ENCODE results near the gene ONECUT3.
"Not testable (repeated sequence)": the region's sequence is repeated elsewhere in the genome, so short reads cannot be mapped to it uniquely, and the experiment has no call there.

ONECUT3 gene

GRCh38 chr19:1794424-1795172 is 41.3 kb downstream of the ONECUT3 start:
- Histone ChIP-seq H3K9ac (ENCODE audit: low read depth, low read length) (no peak overlapping the region), H3K36me3 (ENCODE audit: control insufficient read depth, insufficient read depth, low read length) (no peaks in the 10 kb centered on the region), H3K4me3 (ENCODE audit: low read depth, low read length) (no peak overlapping the region), H3K9me3 (ENCODE audit: control insufficient read depth, insufficient read depth, low read length) (no peaks in the 10 kb centered on the region), H3K27me3 (ENCODE audit: control insufficient read depth, insufficient read depth, low read length) (no peaks in the 10 kb centered on the region), H3K4me1 (ENCODE audit: control insufficient read depth, insufficient read depth, low read length) (peaks cover 3% of the 10 kb centered on the region)

DNA sequence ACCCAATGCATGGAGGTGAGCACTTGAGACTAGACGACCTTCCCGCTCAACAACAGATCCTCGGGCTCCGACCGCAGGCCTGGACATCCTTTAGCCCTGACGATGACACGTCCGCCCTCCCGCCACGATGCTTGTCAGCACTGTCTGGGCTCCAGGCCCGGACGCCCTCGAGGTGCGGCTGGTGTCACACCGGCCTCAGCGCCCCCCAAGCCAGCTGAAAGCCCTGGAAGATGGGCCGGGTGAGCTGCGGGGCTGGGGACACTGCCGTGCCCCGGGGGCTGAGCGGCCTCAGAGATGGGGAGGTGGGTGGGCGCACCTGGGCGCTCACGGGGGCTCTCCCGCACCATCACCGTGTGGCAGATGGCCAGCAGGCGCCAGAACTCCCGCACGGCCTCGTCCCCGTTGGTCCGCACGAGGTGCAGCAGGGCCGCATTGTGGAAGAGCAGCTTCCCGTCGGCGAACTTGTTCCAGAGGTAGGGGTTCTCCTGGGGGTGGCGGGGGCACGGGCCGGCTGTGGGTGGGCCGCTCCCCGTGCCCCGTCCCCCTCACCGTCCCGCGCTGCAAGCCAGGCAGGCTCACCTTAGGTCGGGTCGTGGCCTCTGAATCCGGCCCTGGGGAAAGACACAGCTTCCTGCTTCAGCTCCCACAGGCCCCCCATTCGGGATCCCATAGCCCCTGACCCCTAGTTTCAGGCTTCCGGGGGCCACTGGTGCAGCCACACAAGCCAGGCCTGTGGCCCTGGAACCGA is 43.3 kb downstream of the ONECUT3 start:
- no peaks in the 10 kb centered on the region for H3K27me3 ChIP-seq (ENCODE audit: control insufficient read depth, insufficient read depth, low read length)
- H3K36me3 ChIP-seq (ENCODE audit: control insufficient read depth, insufficient read depth, low read length): no peaks in the 10 kb centered on the region
- H3K4me1 ChIP-seq (ENCODE audit: control insufficient read depth, insufficient read depth, low read length): peaks cover 3% of the 10 kb centered on the region
- H3K9me3 ChIP-seq (ENCODE audit: control insufficient read depth, insufficient read depth, low read length): no peaks in the 10 kb centered on the region
- H3K9ac ChIP-seq (ENCODE audit: low read depth, low read length): no peak overlapping the region
- no peak overlapping the region for H3K4me3 ChIP-seq (ENCODE audit: low read depth, low read length)

DNA sequence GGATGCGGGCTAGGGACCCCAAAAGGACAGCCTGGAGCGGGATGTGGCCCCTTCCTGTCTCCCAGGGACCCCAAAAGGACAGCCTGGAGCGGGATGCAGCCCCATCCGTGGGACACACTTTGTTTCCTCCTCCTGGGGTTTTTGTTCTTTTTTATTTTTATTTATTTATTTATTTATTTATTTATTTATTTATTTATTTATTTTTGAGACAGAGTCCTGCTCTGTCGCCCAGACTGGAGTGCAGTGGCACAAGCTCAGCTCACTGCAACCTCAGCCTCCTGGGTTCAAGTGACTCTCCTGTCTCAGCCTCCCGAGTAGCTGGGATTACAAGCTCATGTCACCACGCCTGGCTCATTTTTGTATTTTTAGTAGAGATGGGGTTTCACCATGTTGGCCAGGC is 44.0 kb downstream of the ONECUT3 start:
- H3K9ac ChIP-seq (ENCODE audit: low read depth, low read length); H3K36me3 ChIP-seq (ENCODE audit: control insufficient read depth, insufficient read depth, low read length); H3K27me3 ChIP-seq (ENCODE audit: control insufficient read depth, insufficient read depth, low read length); H3K4me3 ChIP-seq (ENCODE audit: low read depth, low read length); H3K4me1 ChIP-seq (ENCODE audit: control insufficient read depth, insufficient read depth, low read length); H3K9me3 ChIP-seq (ENCODE audit: control insufficient read depth, insufficient read depth, low read length): not testable (repeated sequence)

DNA sequence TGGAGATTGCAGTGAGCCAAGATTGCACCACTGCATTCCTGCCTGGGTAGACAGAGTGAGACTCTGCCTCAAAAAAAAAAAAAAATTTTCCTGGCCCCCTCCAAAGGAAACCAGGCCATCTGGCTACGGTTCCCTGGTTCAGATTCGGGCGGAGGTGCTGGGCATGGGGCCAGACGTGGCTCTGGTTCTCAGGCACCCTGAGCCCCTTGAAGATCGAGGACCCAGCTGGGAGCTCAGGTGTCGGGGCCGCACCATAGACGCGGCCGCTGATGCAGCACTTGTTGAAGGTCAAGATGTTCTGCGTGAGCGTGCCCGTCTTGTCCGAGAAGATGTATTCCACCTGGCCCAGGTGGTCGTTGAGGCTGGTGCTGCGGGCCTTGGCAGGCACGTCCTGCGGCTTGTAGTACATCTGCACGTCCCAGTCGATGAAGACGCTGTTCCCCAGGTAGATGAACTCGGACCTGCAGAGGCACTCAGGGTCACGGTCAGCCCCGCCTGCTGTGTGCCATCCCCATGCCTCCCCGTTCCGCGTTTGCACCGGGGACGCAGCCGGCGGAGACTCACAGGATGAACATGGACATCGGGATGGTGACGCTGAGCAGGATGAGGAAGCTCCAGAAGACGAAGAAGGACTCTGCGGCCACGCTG is 46.5 kb downstream of the ONECUT3 start:
- H3K4me3 ChIP-seq (ENCODE audit: low read depth, low read length): no peak overlapping the region
- H3K9ac ChIP-seq (ENCODE audit: low read depth, low read length): no peak overlapping the region
- no peaks in the 10 kb centered on the region for H3K4me1 ChIP-seq (ENCODE audit: control insufficient read depth, insufficient read depth, low read length)
- H3K27me3 ChIP-seq (ENCODE audit: control insufficient read depth, insufficient read depth, low read length): no peaks in the 10 kb centered on the region
- H3K36me3 ChIP-seq (ENCODE audit: control insufficient read depth, insufficient read depth, low read length): no peaks in the 10 kb centered on the region
- no peaks in the 10 kb centered on the region for H3K9me3 ChIP-seq (ENCODE audit: control insufficient read depth, insufficient read depth, low read length)

DNA sequence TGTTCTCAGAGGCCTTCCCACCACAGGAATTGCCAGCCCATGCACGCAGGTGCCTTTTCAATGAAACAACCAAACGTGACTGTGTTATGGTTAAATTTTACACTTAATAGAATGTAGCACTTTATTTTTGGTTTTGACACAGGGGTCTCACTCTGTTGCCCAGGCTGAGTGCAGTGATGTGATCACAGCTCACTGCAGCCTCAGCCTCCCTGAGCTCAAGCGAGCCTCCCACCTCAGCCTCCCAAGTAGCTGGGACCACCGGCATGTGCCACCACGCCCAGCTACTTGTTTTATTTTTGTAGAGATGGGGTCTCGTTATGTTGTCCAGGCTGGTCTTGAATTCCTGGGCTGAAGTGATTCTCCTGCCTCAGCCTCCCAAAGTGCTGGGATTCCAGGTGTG is 51.6 kb downstream of the ONECUT3 start:
- Histone ChIP-seq H3K36me3 (ENCODE audit: control insufficient read depth, insufficient read depth, low read length) (no peaks in the 10 kb centered on the region), H3K27me3 (ENCODE audit: control insufficient read depth, insufficient read depth, low read length) (no peaks in the 10 kb centered on the region), H3K4me1 (ENCODE audit: control insufficient read depth, insufficient read depth, low read length) (no peaks in the 10 kb centered on the region), H3K9me3 (ENCODE audit: control insufficient read depth, insufficient read depth, low read length) (no peaks in the 10 kb centered on the region), H3K9ac (ENCODE audit: low read depth, low read length) (no peak overlapping the region), H3K4me3 (ENCODE audit: low read depth, low read length) (no peak overlapping the region)

DNA sequence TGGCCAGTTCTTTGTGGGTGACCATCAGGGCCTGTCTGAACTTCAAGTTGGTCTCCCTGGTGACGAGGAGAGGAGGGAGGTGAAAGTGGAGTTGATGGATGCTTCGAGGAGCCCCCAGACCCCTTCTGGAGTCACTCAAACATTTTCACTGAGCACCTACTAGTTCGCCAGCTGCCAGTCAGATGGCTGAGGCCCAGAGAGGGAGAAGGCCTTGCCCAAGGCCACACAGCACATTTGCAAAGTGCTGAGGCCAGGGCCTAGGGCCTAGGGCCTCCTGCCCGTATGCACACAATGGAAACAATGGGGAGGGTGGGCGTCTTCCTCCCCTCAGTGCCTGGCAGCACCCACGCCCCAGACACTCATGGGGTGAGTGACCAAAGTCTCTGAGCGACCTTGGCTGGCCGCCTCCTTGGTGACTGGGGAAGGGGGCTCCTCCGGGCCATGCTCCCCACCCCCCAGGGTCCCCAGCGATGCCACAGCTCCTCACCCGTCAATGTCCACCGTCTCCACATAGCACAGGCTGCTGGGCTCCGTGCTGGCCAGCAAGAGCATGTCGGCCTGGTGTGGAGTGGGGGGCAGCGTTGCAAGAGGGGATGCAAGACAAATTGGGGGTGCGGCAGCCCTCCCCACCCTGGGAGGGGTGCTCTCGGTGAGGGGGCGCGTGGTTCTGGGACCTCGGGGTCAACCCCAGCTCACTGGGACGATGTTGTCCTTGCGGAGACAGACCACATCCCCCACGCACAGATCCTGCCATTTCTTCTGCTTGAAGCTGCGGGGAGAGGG is 52.3 kb downstream of the ONECUT3 start:
- Histone ChIP-seq H3K9me3 (ENCODE audit: control insufficient read depth, insufficient read depth, low read length) (no peaks in the 10 kb centered on the region), H3K36me3 (ENCODE audit: control insufficient read depth, insufficient read depth, low read length) (no peaks in the 10 kb centered on the region), H3K9ac (ENCODE audit: low read depth, low read length) (no peak overlapping the region), H3K4me3 (ENCODE audit: low read depth, low read length) (no peak overlapping the region), H3K27me3 (ENCODE audit: control insufficient read depth, insufficient read depth, low read length) (no peaks in the 10 kb centered on the region), H3K4me1 (ENCODE audit: control insufficient read depth, insufficient read depth, low read length) (no peaks in the 10 kb centered on the region)

GRCh38 chr19:1806184-1807029 is 53.1 kb downstream of the ONECUT3 start:
- no peaks in the 10 kb centered on the region for H3K36me3 ChIP-seq (ENCODE audit: control insufficient read depth, insufficient read depth, low read length)

GRCh38 chr19:1807030-1807694 is 53.9 kb downstream of the ONECUT3 start:
- Histone ChIP-seq H3K9me3 (ENCODE audit: control insufficient read depth, insufficient read depth, low read length) (no peaks in the 10 kb centered on the region), H3K36me3 (ENCODE audit: control insufficient read depth, insufficient read depth, low read length) (no peaks in the 10 kb centered on the region), H3K27me3 (ENCODE audit: control insufficient read depth, insufficient read depth, low read length) (no peaks in the 10 kb centered on the region), H3K9ac (ENCODE audit: low read depth, low read length) (no peak overlapping the region), H3K4me1 (ENCODE audit: control insufficient read depth, insufficient read depth, low read length) (no peaks in the 10 kb centered on the region), H3K4me3 (ENCODE audit: low read depth, low read length) (no peak overlapping the region)

More at GRCh38 chr19:1806184-1807029, 53.1 kb downstream of the ONECUT3 start:
- Histone ChIP-seq H3K9ac (ENCODE audit: low read depth, low read length) (no peak overlapping the region), H3K4me3 (ENCODE audit: low read depth, low read length) (no peak overlapping the region), H3K9me3 (ENCODE audit: control insufficient read depth, insufficient read depth, low read length) (no peaks in the 10 kb centered on the region), H3K27me3 (ENCODE audit: control insufficient read depth, insufficient read depth, low read length) (no peaks in the 10 kb centered on the region), H3K4me1 (ENCODE audit: control insufficient read depth, insufficient read depth, low read length) (no peaks in the 10 kb centered on the region)

DNA sequence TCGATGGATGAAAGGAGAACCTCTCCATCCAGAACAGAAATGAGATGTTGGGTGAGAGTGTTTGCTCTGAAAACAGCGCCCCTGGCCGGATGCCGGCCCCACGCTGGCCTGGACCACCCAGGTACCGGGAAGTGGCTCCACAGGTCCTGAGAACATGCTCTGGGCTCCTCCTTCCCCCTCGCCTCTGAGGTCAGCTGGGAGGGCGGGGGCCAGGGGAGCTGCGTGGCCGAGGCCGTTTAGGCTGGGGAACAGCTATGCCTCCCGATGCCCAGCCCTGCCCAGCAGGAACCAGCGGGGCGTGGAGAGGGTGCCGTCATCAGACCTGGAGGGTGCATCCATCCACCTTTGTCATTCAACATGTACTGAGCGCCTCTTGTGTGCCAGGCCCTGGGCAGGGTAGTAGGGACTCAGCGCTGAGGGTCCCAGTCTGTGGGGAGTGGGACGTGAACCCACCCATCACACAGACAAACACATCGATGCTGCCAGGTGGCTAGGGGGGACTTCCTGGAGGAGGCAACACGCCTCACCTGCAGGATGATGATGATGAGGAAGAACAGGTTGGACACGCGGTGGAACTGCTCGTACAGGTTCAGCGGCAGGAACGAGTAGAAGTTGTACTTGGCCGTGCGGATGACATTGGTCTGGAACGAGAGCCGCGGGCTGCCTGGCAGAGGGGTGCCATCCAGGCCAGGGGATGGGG is 54.5 kb downstream of the ONECUT3 start:
- no peaks in the 10 kb centered on the region for H3K36me3 ChIP-seq (ENCODE audit: control insufficient read depth, insufficient read depth, low read length)
- no peak overlapping the region for H3K4me3 ChIP-seq (ENCODE audit: low read depth, low read length)
- H3K9me3 ChIP-seq (ENCODE audit: control insufficient read depth, insufficient read depth, low read length): no peaks in the 10 kb centered on the region
- H3K9ac ChIP-seq (ENCODE audit: low read depth, low read length): no peak overlapping the region
- no peaks in the 10 kb centered on the region for H3K27me3 ChIP-seq (ENCODE audit: control insufficient read depth, insufficient read depth, low read length)
- H3K4me1 ChIP-seq (ENCODE audit: control insufficient read depth, insufficient read depth, low read length): no peaks in the 10 kb centered on the region

GRCh38 chr19:1808395-1808731 is 55.1 kb downstream of the ONECUT3 start:
- Histone ChIP-seq H3K4me3 (ENCODE audit: low read depth, low read length) (no peak overlapping the region), H3K4me1 (ENCODE audit: control insufficient read depth, insufficient read depth, low read length) (no peaks in the 10 kb centered on the region), H3K36me3 (ENCODE audit: control insufficient read depth, insufficient read depth, low read length) (no peaks in the 10 kb centered on the region), H3K9ac (ENCODE audit: low read depth, low read length) (no peak overlapping the region), H3K9me3 (ENCODE audit: control insufficient read depth, insufficient read depth, low read length) (no peaks in the 10 kb centered on the region), H3K27me3 (ENCODE audit: control insufficient read depth, insufficient read depth, low read length) (no peaks in the 10 kb centered on the region)
